GM21529 (cell line): Measurements from ENCODE around the gene SLIT3.
"Not testable (repeated sequence)": the region's sequence is repeated elsewhere in the genome, so short reads cannot be mapped to it uniquely, and the experiment has no call there.

Source experiments
- ATAC-seq: cut with Tn5 transposase; IDR thresholded peaks from one replicate; pipeline ENCODE4 v1.9.1; 2021; ENCODE audit not compliant: unreplicated experiment

Gene SLIT3

DNA sequence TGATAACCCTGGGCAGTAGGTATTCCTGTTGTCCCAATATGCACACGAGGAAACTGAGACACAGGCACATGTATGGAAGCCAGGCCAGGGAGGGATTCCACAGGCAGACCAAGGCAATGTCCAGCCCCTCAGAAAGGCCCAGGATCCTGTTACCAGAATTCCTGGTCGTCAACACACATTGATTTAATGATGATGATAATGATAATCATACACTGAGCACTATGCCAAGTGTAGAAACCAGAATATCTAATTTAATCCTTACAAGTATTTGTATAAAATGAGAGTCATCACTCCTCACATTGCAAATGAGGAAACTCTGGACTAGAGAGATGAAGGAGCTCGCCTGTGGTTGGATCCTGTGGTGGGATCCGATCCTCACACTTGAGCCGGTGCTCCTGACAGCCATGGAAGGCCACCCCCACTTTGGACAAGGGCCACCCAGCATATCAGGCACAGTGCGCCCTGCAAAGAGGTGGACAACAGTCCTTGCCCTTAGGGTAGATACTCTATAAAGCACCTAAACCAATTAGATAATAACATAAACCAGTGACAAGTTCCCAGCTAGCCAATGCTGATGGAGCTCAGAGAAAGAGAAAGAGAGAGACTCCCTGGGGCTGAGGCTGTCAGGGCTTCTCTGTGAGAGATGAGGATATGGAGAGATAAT is 185.3 kb downstream of the SLIT3 start:
- ATAC-seq: no peak

DNA sequence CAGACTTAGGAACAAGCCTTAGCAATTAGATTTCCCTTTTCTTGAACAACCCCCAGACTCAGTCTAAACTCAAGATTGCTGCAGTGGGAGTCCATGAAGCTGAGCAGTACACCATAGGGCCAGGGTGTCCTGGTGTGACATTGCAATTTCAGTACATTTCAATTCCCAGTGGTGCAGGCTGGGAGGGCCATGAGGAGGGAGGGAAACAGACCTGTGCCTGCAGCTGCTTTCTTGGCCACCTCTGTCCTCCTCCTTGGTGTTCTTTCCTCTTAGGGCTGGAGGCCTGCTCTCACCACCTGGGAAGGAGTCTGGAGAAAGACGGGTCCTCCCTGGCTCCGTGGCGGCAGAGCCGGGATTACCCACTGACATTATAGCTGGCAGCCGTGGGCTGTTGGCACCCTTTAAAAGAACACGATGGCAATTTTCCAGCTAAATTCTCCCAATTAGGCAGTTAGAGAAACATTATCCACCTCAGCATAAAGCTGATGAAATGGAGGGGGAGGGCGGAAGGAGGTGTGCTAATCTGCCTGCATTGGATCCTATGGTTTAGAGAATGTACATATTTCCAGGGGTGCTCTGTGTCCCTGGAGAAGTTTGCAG is 186.4 kb downstream of the SLIT3 start:
- ATAC-seq: no peak

GRCh38 chr5:169112016-169112415 is 188.9 kb downstream of the SLIT3 start:
- no peak for ATAC-seq

DNA sequence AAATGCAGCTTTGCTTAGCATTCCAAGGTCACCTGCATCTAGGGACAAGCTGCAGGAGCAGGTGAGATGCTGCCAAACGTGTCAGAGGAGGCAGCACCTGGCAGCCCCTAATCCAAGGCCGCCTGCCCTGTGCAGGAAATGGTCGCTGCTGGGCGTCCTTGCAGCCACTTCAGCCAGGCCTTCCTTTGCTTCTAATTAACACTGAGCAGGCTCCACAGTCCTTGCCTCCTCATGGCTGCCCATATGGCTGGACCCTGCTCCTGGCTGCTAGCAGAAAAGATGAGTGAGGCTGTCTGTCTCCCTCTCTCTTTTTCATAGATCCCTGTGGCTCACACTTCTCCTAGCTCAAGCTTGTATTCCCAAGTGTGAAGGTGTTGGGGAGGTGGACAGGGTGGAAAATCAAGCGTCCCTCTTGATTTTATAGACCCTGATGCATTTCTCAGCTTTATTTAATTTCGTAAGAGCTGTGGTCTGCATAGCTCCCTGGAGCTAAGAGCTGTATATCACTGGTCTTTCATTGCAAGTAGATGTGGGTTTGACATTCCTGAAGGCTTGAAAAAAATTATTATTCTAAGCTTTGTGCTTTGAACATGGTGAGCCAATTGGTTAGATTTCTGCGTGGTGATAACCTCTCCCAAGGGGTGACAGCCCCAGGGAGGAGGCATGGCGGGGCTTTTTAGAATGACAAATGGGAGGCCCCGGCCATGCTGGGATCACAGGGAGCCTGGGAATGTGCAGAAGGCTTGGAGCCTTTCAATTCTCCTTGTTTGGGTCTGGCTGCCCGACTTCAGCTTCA is 193.8 kb downstream of the SLIT3 start:
- no peak for ATAC-seq

DNA sequence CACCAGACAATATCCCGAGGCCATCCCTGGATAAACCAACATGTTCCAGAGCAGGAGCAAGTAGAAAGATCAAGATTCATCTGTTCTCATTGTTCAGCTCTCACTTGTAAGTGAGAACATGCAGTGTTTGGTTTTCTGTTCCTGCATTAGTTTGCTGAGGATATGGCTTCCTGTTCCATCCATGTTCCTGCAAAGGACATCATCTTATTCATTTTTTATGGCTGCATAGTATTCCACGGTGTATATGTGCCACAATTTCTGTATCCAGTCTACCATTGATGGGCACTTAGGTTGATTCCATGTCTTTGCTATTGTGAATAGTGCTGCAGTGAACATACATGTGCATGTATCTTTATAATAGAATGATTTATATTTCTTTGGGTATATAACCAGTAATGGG is 195.4 kb downstream of the SLIT3 start:
- not testable (repeated sequence) for ATAC-seq

- ATAC-seq: no peak
Observed at GRCh38 chr5:169104937-169105494, 195.9 kb downstream of the SLIT3 start.

DNA sequence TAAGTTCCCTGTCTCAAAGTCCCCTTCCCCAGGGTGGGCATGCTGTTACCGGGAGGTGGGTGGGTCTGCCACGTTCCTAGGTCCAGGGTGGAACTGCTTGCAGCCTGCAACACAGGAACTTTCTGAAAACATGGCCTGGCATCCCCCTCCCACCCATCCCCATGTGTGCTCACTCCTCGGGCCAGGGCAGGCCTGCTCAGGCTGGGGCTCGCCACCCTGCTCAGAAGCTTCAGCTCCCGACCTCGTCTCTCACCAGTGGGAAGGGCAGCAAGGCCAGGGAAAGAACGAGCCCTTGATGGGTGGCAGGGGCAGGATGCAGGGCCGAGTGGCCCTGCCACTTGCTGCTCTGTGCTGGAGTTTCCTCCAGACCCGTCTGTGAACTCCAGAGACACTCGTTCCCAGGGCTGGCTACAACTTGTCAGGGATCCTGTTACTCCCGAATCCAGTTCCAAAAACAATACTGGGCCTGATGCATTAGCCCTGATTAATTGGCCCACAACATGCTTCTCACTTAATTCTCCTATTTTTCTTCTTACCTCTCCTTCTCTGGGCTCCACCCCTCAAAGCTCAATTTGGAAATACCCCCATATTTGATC is 197.3 kb downstream of the SLIT3 start:
- no peak for ATAC-seq

- ATAC-seq: no peak
Observed at GRCh38 chr5:169101966-169102365, 199.0 kb downstream of the SLIT3 start.

GRCh38 chr5:169100735-169101075 is 200.2 kb downstream of the SLIT3 start:
- ATAC-seq: no peak

- no peak for ATAC-seq
Observed at GRCh38 chr5:169099801-169100734, 200.9 kb downstream of the SLIT3 start.

- no peak for ATAC-seq
Observed at GRCh38 chr5:169098331-169099121, 202.4 kb downstream of the SLIT3 start.

- no peak for ATAC-seq
Observed at GRCh38 chr5:169097374-169098326, 203.3 kb downstream of the SLIT3 start.

GRCh38 chr5:169095976-169096375 is 205.0 kb downstream of the SLIT3 start:
- no peak for ATAC-seq

GRCh38 chr5:169095410-169095960 is 205.5 kb downstream of the SLIT3 start:
- no peak for ATAC-seq

DNA sequence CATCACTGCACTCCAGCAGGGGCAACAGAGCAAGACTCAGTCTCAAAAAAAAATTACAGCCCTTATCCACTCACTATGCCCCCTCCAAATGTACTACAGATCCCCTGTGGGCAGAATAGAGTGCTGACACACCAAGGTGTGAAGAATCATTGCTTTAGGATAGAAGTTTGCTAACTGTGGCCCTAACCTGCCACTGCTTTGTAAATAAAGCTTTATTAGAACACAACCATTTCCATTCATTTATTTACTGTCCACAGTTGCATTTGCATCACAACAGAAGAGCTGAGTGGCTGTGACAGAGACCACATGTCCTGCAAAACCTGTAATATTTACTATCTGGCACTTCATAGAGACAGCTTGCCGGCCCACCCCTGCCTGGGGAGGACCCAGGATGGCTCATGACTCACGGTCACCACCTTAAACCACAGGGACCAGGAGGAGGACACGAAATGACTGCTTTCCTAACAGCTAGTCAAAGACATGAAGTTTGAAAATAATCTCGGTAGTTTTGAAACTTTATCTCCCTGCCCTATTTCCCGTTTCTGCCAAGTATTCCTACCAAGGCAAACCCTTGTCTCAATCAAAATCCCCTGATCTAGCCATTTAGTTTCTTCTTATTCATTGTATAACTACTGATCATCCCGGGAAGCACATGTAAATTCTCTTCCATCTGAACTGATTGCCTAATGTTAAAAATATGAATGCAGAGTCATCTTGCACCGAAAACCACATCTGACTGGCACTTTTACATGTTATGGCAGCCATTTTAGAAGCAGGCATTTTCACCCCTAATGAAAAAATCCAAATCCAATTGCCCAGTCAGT is 206.1 kb downstream of the SLIT3 start:
- no peak for ATAC-seq

DNA sequence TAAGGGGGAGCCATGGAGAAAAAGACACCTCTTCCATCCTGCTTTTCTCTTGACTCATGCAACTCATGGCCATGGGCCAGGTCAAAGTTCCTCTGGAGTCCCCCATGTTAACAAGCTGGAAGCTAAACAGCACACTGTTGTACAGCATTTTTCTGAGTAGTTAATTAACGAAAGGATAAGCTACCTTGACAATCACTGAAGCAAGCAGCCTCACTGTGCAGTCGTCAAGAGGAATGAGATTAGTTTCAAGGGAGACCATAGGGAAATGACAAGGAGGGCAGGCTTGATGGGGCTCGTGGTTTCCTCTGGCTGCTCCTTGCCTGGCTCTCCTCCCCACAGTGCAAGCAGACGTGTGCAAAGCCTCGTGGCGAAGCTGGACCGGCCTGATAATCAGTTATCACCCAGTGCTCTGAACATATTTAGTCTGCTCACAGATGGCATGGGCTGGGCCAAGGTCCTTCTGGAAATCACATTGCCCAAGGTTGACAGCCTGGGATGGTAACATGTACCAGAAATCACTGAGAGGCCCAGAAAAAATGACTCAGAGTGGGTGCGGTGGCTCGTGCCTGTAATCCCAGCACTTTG is 209.5 kb downstream of the SLIT3 start:
- ATAC-seq: no peak

- ATAC-seq: no peak
Observed at GRCh38 chr5:169089343-169089742, 211.6 kb downstream of the SLIT3 start.
